GM19455 (cell line): ENCODE data around the gene AK5.
A peak's percentile ranks its signal among the peaks of the same experiment; 100 is the strongest.

Experiments
- ATAC-seq: cut with Tn5 transposase; IDR thresholded peaks from one replicate; pipeline ENCODE4 v1.9.1; 2021; ENCODE audit not compliant: unreplicated experiment

The AK5 gene

GRCh38 chr1:77281491-77282186 lies at the start of gene AK5:
Gene AK5, plus strand, starts transcription at chr1:77282019. Its CDS starts 295 bp downstream, at chr1:77282314.
- peak; percentile 59 for ATAC-seq

GRCh38 chr1:77232829-77233228 lies 49.0 kb upstream of the AK5 start:
- ATAC-seq = no peak

GRCh38 chr1:77234096-77234495 lies 47.7 kb upstream of the AK5 start:
- ATAC-seq = no peak

DNA sequence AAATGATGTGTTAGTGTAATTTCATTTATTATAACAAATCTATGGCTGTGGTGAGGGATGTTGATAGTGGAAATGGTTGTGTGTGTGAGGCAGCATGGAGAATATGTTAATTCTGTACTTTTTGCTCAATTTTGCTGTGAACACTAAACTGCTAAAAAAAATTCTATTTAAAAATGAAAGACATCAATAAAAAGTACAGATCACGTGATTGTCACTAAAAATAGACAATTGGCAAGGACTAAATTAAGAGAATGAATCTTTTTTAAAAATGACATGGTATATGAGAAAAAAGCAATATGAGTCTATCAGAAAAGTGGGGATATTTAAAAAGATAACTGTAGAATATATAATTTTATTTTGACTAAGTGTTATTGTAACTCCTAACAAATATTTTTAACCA lies 46.9 kb upstream of the AK5 start:
- no peak for ATAC-seq

- ATAC-seq = no peak
Observed at GRCh38 chr1:77238462-77238861, 43.4 kb upstream of the AK5 start.

- no peak for ATAC-seq
Observed at GRCh38 chr1:77239311-77239710, 42.5 kb upstream of the AK5 start.

DNA sequence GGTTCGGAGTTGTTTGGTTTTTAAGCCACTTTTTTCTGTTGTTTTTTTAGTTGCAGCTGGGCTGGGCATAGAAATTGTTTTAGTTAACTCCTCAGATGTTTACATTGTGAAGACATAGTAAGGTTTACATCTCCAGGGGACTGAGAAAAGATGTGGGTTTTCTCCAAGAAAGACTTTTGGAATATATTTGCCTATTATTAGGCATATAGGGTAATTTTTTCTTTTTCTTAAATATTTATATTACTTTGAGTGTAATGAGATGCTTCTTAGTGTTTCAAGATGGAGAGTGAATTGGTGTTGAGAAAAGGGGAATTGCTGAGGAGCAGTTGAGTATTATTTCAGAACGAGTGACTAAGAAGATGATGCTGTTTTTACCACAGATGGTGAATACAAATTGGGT lies 36.0 kb upstream of the AK5 start:
- no peak for ATAC-seq

GRCh38 chr1:77250126-77250525 lies 31.7 kb upstream of the AK5 start:
- no peak for ATAC-seq

GRCh38 chr1:77253211-77253610 lies 28.6 kb upstream of the AK5 start:
- ATAC-seq = no peak

- ATAC-seq = no peak
Observed at GRCh38 chr1:77263708-77264107, 18.1 kb upstream of the AK5 start.

- no peak for ATAC-seq
Observed at GRCh38 chr1:77265180-77265579, 16.6 kb upstream of the AK5 start.

DNA sequence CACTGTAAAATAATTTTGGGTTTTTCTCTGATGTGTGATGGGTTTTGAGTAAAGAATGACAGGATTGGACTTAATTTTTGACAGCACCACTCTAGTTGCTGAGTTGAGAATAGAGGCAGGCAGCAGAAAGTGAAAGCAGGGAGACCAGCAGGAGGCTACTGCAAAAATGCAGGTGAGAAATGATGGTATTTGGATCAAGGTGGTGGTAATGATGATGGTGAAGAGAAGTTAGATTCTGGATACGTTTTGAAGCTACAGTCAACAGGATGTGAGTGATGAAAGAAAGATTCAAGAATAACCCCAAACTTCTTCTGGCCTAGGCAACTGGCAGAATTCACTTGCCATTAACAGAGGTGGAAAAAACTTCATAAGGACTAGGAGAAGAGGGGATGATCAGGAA lies 14.8 kb upstream of the AK5 start:
- no peak for ATAC-seq

GRCh38 chr1:77271852-77272580 lies 9.8 kb upstream of the AK5 start:
- ATAC-seq = no peak

DNA sequence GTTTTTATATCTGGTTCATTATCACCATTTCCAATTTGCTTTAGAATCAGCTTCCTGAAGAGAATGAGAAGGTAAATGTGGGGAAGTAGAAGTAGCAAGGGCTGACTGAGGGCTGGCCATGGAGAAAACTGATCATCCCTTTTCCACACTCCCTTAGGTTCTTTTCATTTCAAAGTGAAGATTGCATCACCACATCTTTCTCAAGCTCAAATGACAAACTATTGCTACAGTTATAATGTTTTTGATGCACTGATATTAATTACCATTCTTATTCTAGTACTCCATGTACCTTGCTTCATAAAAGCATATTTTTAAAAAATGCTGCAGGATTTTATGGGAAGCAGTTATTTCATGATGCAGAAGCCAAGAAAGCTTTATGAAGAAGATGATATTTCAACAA lies 7.9 kb upstream of the AK5 start:
- no peak for ATAC-seq

GRCh38 chr1:77275194-77275593 lies 6.6 kb upstream of the AK5 start:
- ATAC-seq = no peak

GRCh38 chr1:77276941-77277340 lies 4.9 kb upstream of the AK5 start:
- ATAC-seq = no peak

- ATAC-seq = no peak
Observed at GRCh38 chr1:77279929-77280328, 1.9 kb upstream of the AK5 start.

DNA sequence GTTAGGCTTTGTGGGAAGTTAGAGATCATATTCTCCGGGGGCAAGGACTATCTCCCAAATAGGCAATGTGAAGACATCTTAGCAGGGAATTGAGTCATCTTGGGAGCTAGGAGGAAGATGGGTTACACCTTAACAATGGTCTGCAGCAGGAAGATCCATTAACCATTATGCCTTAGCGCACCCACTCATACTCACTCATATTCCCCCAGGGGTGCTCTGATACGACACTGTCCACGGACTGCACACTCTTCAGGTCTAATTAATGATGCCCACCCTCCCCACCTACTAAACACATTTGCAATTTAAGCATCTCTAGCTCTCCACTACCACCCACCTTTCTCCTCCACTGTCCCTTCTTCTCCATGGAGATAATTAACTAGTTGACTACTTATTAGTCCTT lies 857 bp upstream of the AK5 start:
- ATAC-seq = no peak

DNA sequence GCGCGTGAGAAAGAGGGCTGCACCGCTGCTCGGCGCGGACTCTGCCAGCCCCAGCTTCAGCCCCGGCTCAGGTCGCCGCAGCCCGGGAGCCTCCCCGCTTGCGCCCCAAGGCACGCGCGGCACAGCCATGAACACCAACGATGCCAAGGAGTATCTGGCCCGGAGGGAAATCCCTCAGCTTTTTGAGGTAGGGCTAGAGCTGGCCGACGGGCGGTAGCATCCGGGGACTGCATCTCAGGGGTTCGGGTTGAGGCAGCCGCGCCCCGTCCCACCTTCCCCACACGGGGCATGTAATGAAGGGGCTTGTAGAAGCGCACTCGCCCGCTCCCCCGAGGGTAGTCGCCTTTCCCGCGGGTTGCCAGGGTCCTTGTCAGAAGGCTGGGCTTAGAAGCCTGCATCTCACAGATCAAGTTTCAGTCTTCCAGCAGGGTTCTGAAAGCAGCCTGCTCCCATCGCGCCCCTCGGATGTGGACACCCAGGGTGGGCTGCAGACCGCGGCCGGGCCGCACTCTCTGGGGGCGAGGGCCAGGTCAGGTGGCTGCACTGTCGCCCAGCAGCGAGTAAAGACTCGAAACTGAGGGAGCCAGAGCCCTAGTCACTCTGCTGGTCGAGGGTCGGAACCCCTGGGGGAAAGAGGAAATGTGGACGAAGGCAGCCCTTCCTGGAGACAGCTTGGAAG lies 507 bp downstream of the AK5 start:
- ATAC-seq = peak; percentile 48

DNA sequence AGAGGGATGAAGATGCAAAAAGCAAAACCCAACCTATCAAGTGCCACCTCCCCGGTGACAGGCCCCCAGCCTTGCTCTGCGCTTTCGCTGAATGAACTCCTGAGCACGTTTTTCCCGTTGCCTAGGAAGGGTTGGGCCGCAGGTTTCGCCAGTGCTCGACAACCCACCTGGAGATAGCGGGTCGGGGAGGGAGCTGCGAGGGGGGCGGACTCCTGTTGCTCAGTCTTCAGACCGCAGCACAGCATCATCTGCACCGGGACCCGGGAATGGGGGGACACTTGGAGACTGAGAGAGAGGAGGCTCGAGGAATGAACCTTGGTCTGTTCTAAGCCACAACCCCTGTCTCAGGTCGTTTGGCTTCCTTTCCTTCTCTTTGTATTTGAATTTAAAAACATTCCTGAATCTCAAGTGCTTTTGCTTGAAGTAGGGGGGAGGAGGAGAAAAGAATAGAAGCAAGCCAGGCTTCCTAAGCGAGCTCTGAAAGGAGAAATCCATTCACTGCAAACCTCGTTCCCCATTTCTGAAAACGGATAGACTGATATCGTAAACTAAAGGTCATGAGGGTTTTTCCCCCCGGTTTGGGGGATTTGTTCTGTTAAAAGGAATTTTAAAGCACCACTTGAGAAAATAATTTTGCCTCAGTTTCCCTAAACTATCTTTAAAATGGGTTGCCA lies 1.2 kb downstream of the AK5 start:
- no peak for ATAC-seq

GRCh38 chr1:77283701-77284425 lies 2.0 kb downstream of the AK5 start:
- ATAC-seq = no peak
